Kidney (tissue), 14 donors: ENCODE results near the gene NUP98. TPM values are rescaled to one million over a fixed set of nuclear protein-coding genes. Genes with fewer than 3 reads are reported as not detected.
A peak's percentile ranks its signal among the peaks of the same experiment; 100 is the strongest.
"Not testable (repeated sequence)": the region's sequence is repeated elsewhere in the genome, so short reads cannot be mapped to it uniquely, and the experiment has no call there.

Experiments used
- DNase-seq, 5 donors: peaks; one replicate each; pipeline ENCODE4 v3.0.0-alpha.2; 2013 to 2020
- FAIRE-seq: peaks from 2 replicates; lab custom pipeline; 2012; peaks lifted over from hg19 to GRCh38; lab: Jason Lieb, UNC
- H3K27ac ChIP-seq, 2 donors: one replicate each; pipeline ENCODE4 v1.7.0; 2013; ENCODE audit warnings: low read depth in 2 of 2, low read length in 2 of 2, inconsistent platforms in 1 of 2
- H3K27me3 ChIP-seq: one replicate; pipeline ENCODE4 v1.7.1; 2013; ENCODE audit warnings: low read length, inconsistent platforms; ENCODE audit not compliant: control insufficient read depth, insufficient read depth
- H3K36me3 ChIP-seq, 3 donors: one replicate each; pipeline versions ENCODE4 v1.7.0 to v1.7.1; 2013; ENCODE audit warnings: low read length in 3 of 3, control low read depth in 1 of 3, inconsistent platforms in 1 of 3; ENCODE audit not compliant: insufficient read depth in 3 of 3, control insufficient read depth in 2 of 3
- H3K4me1 ChIP-seq, 3 donors: one replicate each; pipeline versions ENCODE4 v1.7.0 to v1.7.1; 2013; ENCODE audit warnings: low read length in 3 of 3, inconsistent platforms in 1 of 3, low read depth in 1 of 3; ENCODE audit not compliant: control insufficient read depth in 2 of 3, insufficient read depth in 2 of 3
- H3K4me3 ChIP-seq, 3 donors: one replicate each; pipeline versions ENCODE4 v1.7.0 to v1.8.1; 2013; ENCODE audit warnings: low read length in 3 of 3, control low read depth in 1 of 3, inconsistent platforms in 1 of 3
- H3K9ac ChIP-seq, 3 donors: one replicate each; pipeline versions ENCODE4 v1.7.0 to v1.7.1; 2013; ENCODE audit warnings: low read length in 3 of 3, control low read depth in 1 of 3, inconsistent platforms in 1 of 3
- H3K9me3 ChIP-seq, 3 donors: one replicate each; pipeline versions ENCODE4 v1.7.0 to v1.7.1; 2013; ENCODE audit warnings: low read length in 3 of 3, control low read depth in 1 of 3, inconsistent platforms in 1 of 3; ENCODE audit not compliant: control insufficient read depth in 2 of 3, insufficient read depth in 1 of 3
- intact Hi-C: fragments of 100-400 bp; cut with DNase I; formaldehyde crosslinking; loops from one replicate; pipeline ENCODE4 v1.11.1; 2022
- polyA plus RNA-seq: library from polyadenylated mRNA; stranded (reverse); fragments of 350-450 nt; fragmentation: Illumina TruSeq; extraction: RNeasy Lipid Tissue Mini Kit (QIAGEN cat#74804); gene quantifications from one replicate; pipeline ENCODE4 v1.2.3, GENCODE V29; 2014; ENCODE audit warnings: low read depth, low replicate concordance; ENCODE audit not compliant: insufficient read depth
- total RNA-seq: library from RNA; stranded (reverse); fragmentation: NEBNext Ultra II Directional; extraction: Animal tissue kit (Norgen Biotek cat#: 25700); gene quantifications from one replicate; pipeline ENCODE4 v1.2.1, GENCODE V29; 2021
- TF ChIP-seq, protein P1 (sequence below): IDR thresholded peaks from 3 replicates; pipeline ENCODE4 v1.5.1; 2012; ENCODE audit warnings: mild to moderate bottlenecking, moderate library complexity, borderline replicate concordance; ENCODE audit not compliant: insufficient read depth; ENCODE audit errors: extremely low read depth
- donor health status: control.
- donor health status: control.
- donor health status: control.
- donor health status: control.
- donor health status: control.
- donor health status: DM: yes; HTN: yes; CAD: no.
- donor health status: Normal renal cell carcinoma (clear cell type).

Gene NUP98
- total and polyA plus RNA-seq, 2 donors from 2014 or later: 23.8 to 67.6 TPM

DNA sequence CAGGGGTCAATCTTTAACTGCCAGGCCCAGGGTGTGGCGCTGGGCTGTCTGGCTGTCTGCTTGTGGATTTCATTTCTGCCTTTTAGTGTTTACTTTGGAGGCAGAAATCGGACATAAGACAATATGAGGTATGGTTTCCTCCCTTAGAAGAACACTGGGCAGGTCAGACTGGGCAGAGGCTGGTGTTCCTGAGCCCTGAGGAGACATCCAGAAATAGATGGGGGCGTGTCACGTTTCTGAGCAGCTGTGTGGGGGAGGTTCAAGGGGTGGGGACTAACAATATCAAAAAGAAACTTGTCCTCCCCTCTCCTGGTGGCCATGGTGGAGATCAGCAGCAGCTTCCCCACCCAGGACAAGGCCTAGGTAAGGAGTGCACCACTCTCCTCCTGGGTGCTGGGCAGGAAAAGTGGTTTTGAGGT is 152.5 kb downstream of the NUP98 start, which contains the start of gene ART1:
TSS of gene ART1 (plus strand) at position 312 of the 419 bp plus-strand sequence. CDS start 14,086 bp downstream, outside the sequence.
- H3K9ac ChIP-seq: no peak within 1 kb of the TSS
- intact Hi-C loops: no loop called here
- H3K4me1 ChIP-seq: peaks cover 0 to 9% (median 6%) of the 10 kb centered on the region in 3 donors
- DNase-seq (peak in 1 of 5 donors; percentile 25), FAIRE-seq (no peak)
- peak within 1 kb of the TSS in 1 of 2 donors; percentile 64 for H3K27ac ChIP-seq
- H3K4me3 ChIP-seq: no peak within 1 kb of the TSS
- no peaks in the 10 kb centered on the region for H3K27me3 ChIP-seq
- H3K36me3 ChIP-seq: no peaks in the 10 kb centered on the region
- TF ChIP-seq, protein P1, sequence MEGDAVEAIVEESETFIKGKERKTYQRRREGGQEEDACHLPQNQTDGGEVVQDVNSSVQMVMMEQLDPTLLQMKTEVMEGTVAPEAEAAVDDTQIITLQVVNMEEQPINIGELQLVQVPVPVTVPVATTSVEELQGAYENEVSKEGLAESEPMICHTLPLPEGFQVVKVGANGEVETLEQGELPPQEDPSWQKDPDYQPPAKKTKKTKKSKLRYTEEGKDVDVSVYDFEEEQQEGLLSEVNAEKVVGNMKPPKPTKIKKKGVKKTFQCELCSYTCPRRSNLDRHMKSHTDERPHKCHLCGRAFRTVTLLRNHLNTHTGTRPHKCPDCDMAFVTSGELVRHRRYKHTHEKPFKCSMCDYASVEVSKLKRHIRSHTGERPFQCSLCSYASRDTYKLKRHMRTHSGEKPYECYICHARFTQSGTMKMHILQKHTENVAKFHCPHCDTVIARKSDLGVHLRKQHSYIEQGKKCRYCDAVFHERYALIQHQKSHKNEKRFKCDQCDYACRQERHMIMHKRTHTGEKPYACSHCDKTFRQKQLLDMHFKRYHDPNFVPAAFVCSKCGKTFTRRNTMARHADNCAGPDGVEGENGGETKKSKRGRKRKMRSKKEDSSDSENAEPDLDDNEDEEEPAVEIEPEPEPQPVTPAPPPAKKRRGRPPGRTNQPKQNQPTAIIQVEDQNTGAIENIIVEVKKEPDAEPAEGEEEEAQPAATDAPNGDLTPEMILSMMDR: no peak
- no peaks in the 10 kb centered on the region for H3K9me3 ChIP-seq

DNA sequence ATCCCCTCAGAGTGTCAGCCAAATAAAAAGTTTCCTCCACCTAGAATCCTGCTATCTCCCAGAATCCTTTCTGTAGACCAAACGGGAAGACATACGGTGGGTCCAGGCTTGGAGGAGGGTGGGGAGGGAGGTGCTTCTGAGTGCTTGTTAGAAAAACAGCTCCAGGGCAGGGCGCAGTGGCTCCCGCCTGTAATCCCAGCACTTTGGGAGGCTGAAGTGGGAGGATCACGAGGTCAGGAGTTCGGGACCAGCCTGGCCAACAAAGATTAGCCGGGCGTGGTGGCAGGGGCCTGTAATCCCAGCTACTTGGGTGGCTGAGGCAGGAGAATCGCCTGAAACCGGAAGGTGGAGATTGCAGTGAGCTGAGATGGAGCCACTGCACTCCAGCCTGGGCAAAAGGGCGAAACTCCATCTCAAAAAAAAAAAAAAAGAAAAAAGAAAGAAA is 154.2 kb downstream of the NUP98 start:
- H3K27ac ChIP-seq, DNase-seq, FAIRE-seq, H3K36me3 ChIP-seq, H3K4me1 ChIP-seq, H3K27me3 ChIP-seq, H3K9me3 ChIP-seq, intact Hi-C loops: not testable (repeated sequence)
- H3K9ac ChIP-seq: peak overlapping the region in 1 of 3 donors; percentile 61
- H3K4me3 ChIP-seq: peak overlapping the region in 2 of 3 donors; percentile 28 to 58

DNA sequence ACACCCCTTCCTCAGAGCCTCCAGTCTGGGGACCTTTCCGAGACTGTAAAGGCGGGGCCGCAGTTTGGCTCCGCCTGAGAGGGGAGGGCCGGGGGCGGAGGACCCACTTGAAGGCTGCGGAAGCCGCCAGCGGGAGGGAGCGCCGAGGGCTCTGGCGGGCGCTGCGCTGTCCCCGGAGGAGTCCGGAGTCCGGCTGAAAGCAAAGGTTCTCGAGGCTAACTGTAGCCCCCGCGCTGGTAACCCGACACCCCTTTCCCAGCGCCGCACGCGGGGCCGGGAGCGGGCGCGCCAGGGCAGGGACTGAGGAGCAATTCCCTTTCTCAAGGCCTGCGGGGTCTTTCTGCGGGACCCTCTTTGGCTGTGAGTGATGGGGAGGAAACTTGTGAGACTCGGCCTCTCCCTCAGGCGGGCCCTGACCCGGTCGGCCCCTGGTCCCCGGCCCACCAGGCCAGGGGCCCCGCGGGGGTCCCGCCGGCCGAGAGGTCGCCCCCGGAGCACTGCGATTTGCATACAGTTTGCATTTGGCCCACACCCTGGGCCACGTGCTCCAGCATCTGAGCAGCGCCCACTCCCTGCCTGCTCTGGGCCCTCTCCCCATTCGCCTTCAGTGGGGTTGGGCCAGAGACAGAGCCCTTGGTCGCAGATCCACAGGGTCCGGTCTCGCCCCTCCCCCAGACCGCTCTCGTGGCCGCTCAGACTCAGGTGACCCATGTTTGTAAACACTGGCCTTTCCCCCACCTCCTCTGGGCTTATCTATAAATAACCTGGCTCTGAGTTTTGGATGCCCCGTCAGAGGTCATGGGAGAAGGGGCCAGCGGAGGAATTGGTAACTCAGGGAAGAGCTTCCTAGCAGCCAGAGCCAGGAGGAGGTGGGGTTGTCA is 155.0 kb downstream of the NUP98 start:
- H3K27ac ChIP-seq: no peak overlapping the region

DNA sequence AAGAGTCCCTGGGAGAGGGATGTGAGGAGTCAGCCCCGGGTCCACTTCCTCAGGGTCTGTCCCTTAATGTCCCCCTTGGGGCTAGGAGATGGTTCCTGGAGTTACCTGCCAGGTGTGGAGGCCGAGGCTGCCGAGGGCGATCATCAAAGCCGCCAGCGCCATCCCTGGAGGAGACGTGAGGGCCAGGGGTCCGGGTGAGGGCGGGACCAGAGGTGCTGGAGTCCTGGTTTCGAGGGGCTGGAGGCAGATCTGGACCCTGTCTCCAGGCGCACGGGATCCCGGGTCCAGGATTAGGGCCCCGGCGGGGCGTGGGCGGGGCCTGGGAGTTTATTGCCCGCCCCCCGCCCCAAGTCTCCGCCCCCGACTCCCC is 155.7 kb downstream of the NUP98 start, which contains the start of gene ART5:
TSS of gene ART5 (minus strand) at position 292 of the 370 bp plus-strand sequence. CDS start at position 162, 130 bp downstream.
- DNase-seq (no peak), FAIRE-seq (no peak)
- Histone ChIP-seq H3K9me3 (no peaks in the 10 kb centered on the region), H3K27me3 (no peaks in the 10 kb centered on the region), H3K36me3 (no peaks in the 10 kb centered on the region), H3K4me3 (peak within 1 kb of the TSS; percentile 28 to 58 (median 28)), H3K27ac (no peak within 1 kb of the TSS), H3K4me1 (peaks cover 0 to 9% (median 6%) of the 10 kb centered on the region in 3 donors), H3K9ac (peak within 1 kb of the TSS in 2 of 3 donors; percentile 31 to 61)
- TF ChIP-seq, protein P1: no peak
- intact Hi-C loops: no loop called here

More for the DNA sequence above, 155.0 kb downstream of the NUP98 start:
- intact Hi-C loops: no loop called here
- peak overlapping the region; percentile 28 to 58 (median 28) for H3K4me3 ChIP-seq
- TF ChIP-seq, protein P1: no peak
- peak overlapping the region in 2 of 3 donors; percentile 31 to 61 for H3K9ac ChIP-seq
- DNase-seq: peak; percentile 91 to 96 (median 94)
- no peaks in the 10 kb centered on the region for H3K27me3 ChIP-seq
- FAIRE-seq: no peak
- no peaks in the 10 kb centered on the region for H3K9me3 ChIP-seq
- H3K4me1 ChIP-seq: peaks cover 0 to 9% (median 6%) of the 10 kb centered on the region in 3 donors
- H3K36me3 ChIP-seq: no peaks in the 10 kb centered on the region
